GM18499 (cell line): ENCODE results near the gene NRGN.
A peak's percentile ranks its signal among the peaks of the same experiment; 100 is the strongest.

Experiments
- ATAC-seq: cut with Tn5 transposase; IDR thresholded peaks from one replicate; pipeline ENCODE4 v1.9.1; 2021; ENCODE audit warnings: moderate number of reproducible peaks; ENCODE audit not compliant: insufficient read depth, unreplicated experiment

Gene NRGN

DNA sequence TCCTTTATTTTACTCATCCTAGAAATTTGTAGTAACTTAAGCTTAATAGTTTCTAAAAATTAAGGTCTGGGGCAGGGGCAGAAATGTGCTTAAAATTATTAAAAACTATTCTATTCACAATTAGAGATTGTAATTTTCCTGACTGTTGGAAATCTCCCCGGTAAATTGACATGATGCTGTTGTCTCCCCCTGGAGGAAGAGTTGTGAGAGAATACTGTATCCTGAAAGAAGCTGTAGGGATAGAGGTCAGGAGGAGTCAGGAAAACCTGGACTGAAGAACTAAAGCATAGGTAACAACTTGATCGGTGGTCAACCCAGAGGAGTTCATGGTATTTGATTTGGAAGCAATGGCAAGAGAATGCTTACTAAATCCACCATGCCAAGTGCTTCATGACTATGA, 38.5 kb downstream of the NRGN start:
- ATAC-seq: no peak

DNA sequence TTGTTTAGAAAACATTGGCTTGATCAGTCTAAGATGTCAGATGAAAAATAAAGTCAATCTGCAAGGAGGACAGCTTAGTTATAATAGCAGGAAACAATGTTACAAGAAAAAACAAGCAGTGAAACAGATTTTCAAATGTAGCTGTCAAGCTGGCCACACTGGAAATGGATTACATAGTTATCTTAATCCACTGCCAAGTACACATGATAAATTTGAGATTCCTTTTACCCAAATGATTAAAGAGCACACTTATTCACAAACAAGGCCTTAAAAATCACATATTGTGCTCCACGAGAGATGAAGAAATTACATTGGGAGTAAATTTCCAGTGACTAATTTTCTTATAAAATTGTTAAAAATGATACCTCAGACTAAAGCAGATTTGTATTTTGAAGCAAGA, 39.8 kb downstream of the NRGN start:
- ATAC-seq: no peak

GRCh38 chr11:124783002-124783401, 43.3 kb downstream of the NRGN start:
- ATAC-seq: no peak

- no peak for ATAC-seq
These were observed 44.3 kb downstream of the NRGN start for GRCh38 chr11:124784051-124784450.

DNA sequence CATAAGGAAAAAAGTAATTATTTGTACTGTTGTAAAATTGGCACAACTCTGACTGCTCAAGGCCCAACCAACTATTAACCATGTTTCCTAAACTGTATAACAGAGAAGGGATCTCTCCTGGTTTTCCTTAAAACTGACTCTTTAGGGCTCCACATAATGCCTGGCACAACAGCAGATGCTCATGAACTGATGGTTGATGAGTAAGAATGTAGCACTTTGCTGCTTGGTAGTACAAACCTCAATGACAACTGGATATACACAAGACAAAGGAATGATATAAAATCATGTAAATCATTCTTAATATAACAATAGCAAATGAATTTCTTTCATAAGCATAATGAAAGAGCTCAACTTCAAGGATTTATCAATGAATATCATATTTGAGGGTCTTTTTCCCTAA, 48.8 kb downstream of the NRGN start:
- ATAC-seq: no peak

DNA sequence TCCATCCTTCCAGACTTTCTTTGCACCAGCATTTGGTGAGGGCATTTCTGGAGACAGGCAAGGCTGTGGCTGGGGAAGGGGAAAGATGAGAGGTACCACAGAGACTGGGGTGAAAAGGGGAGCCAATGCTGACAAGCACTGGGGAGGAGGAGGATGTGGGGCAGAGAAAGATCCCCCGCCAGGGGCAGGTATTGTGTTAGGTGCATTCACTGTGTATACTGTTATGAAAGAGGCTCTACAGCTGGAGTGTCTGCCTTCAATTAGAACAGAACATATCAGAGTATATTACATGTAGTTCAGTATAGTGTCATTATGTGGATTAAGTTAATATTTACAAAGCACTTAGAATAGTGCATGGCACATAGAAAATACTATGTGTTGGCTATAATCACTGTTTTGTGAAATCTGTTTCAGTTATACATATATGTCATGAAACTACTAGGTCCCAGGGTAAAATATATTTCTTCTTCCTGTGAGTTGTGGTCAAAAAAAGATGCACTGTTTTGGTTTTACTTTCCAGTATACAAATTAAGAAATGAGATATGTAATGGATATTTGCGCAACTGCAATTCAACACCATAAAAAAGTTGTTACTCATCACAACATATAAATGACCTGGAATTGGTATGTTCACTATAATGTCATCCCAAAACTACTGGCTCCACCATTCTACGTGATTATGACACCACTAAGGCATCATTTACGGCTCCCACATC, 52.0 kb downstream of the NRGN start:
- ATAC-seq: peak; percentile 68

GRCh38 chr11:124793466-124794278, 53.9 kb downstream of the NRGN start:
- ATAC-seq: no peak

DNA sequence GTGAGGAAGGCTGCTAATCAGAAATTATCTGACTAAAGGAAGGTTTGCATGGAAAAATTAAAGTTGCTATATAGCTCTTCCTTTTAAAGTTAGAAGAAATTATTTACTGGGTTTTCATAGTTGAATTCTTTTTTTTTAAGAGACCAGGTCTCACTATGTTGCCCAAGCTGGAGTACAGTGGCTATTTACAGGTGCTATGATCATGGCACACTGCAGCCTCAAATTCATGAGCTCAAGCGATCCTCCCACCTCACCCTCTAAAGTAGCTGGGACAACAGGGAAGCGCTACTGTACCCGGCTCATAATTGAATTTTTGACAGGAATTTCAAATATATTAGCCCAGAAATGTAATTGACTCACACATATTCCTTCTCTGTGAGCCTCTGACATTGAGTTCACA, 56.6 kb downstream of the NRGN start:
- no peak for ATAC-seq
